ENCODE results near the gene PPFIBP1.

Gene PPFIBP1

GRCh38 chr12:27491226-27491625 lies 32.8 kb upstream of the PPFIBP1 start:
- TF ChIP-seq CTCF (IDR thresholded peaks at IDR 0.05; ENCODE audit: insufficient read depth, missing control alignments) = no peak
- DNase-seq (ENCODE audit: insufficient read length, low spot score) (no peak), FAIRE-seq (no peak)

GRCh38 chr12:27493260-27493940 lies 30.6 kb upstream of the PPFIBP1 start:
- FAIRE-seq (no peak), DNase-seq (ENCODE audit: insufficient read length, low spot score) (no peak)
- TF ChIP-seq CTCF (IDR thresholded peaks at IDR 0.05; ENCODE audit: insufficient read depth, missing control alignments) = no peak

- no peak for TF ChIP-seq CTCF (IDR thresholded peaks at IDR 0.05; ENCODE audit: insufficient read depth, missing control alignments)
- FAIRE-seq = no peak
Observed at GRCh38 chr12:27497446-27497845, 26.6 kb upstream of the PPFIBP1 start.

GRCh38 chr12:27498149-27498548 lies 25.9 kb upstream of the PPFIBP1 start:
- DNase-seq (ENCODE audit: insufficient read length, low spot score) (no peak), FAIRE-seq (no peak)
- no peak for TF ChIP-seq CTCF (IDR thresholded peaks at IDR 0.05; ENCODE audit: insufficient read depth, missing control alignments)

More at GRCh38 chr12:27497446-27497845, 26.6 kb upstream of the PPFIBP1 start:
- DNase-seq (ENCODE audit: insufficient read length, low spot score) = no peak

GRCh38 chr12:27498761-27499160 lies 25.2 kb upstream of the PPFIBP1 start:
- no peak for TF ChIP-seq CTCF (IDR thresholded peaks at IDR 0.05; ENCODE audit: insufficient read depth, missing control alignments)
- FAIRE-seq (no peak), DNase-seq (ENCODE audit: insufficient read length, low spot score) (no peak)

GRCh38 chr12:27499377-27499776 lies 24.6 kb upstream of the PPFIBP1 start:
- no peak for TF ChIP-seq CTCF (IDR thresholded peaks at IDR 0.05; ENCODE audit: insufficient read depth, missing control alignments)
- DNase-seq (ENCODE audit: insufficient read length, low spot score) = no peak
- FAIRE-seq = no peak

- no peak for TF ChIP-seq CTCF (IDR thresholded peaks at IDR 0.05; ENCODE audit: insufficient read depth, missing control alignments)
- DNase-seq (ENCODE audit: insufficient read length, low spot score) (no peak), FAIRE-seq (no peak)
Observed at GRCh38 chr12:27500546-27500945, 23.5 kb upstream of the PPFIBP1 start.
